Prostate gland (tissue), 2 donors: Measurements from ENCODE around the gene VAC14. TPM values are rescaled to one million over a fixed set of nuclear protein-coding genes. Genes with fewer than 3 reads are reported as not detected.

Experiments
- DNase-seq: peaks from one replicate; pipeline ENCODE4 v3.0.0-alpha.2; 2019; ENCODE audit warnings: low spot score
- H3K27ac ChIP-seq, 2 donors: fragments of 200-600 bp; sonication (generic); 2 replicates each; pipeline ENCODE4 v1.5.1; 2017 to 2019
- H3K27me3 ChIP-seq: fragments of 200-600 bp; sonication (generic); replicated peaks from 2 replicates; pipeline ENCODE4 v1.5.1; 2019; ENCODE audit not compliant: insufficient read depth
- H3K36me3 ChIP-seq, 2 donors: fragments of 200-600 bp; sonication (generic); 1 replicate in 1 of 2; 2 replicates in 1 of 2; pipeline versions ENCODE4 v1.5.1 to v1.8.1; 2017 to 2019
- H3K4me1 ChIP-seq: fragments of 200-600 bp; sonication (generic); replicated peaks from 2 replicates; pipeline ENCODE4 v1.5.1; 2019
- H3K4me3 ChIP-seq, 2 donors: fragments of 200-600 bp; sonication (generic); 2 replicates each; pipeline ENCODE4 v1.5.1; 2017 to 2019
- H3K9me3 ChIP-seq: fragments of 200-600 bp; sonication (generic); 2 replicates; pipeline ENCODE4 v1.5.1; 2017
- POLR2A ChIP-seq: fragments of 450-650 bp; IDR thresholded peaks from one replicate; pipeline ENCODE4 v1.6.1; 2016; ENCODE audit warnings: antibody characterized with exemption, mild to moderate bottlenecking
- POLR2AphosphoS5 ChIP-seq: sonication (generic); formaldehyde crosslinking; IDR thresholded peaks from one replicate; pipeline ENCODE4 v1.6.1; 2017; ENCODE audit warnings: antibody characterized with exemption
- WGBS: methylation state at CpG from one replicate; pipeline ENCODE4 v1.1.5; 2018; 5-methylcytosine and 5-hydroxymethylcytosine counted together
- intact Hi-C: fragments of 100-400 bp; cut with DNase I; formaldehyde crosslinking; loops from one replicate; pipeline ENCODE4 v1.14.2; 2022
- total RNA-seq, 2 donors: library from RNA; depleted of rRNA; stranded (reverse); fragments of >200 nt; gene quantifications; one replicate each; pipeline ENCODE4 v1.1.0, GENCODE V29; 2016
- TF ChIP-seq, protein P1 (sequence below), 4 experiments: fragments of 200-600 bp in 2 of 4; fragments of 450-650 bp in 2 of 4; sonication (generic) in 2 of 4; IDR thresholded peaks; 1 replicate in 3 of 4; 2 replicates in 1 of 4; pipeline ENCODE4 v1.5.1; 2016 to 2019; ENCODE audit warnings: antibody characterized with exemption in 4 of 4, mild to moderate bottlenecking in 2 of 4, moderate library complexity in 2 of 4

VAC14 gene
- total RNA-seq, 2 donors from 2014 or later: 30.3 to 66.8 TPM

GRCh38 chr16:70659546-70659945, 141.4 kb downstream of the VAC14 start:
- intact Hi-C loops: no loop called here
- H3K27ac ChIP-seq: no peak overlapping the region
- no peaks in the 10 kb centered on the region for H3K4me1 ChIP-seq
- H3K4me3 ChIP-seq: no peak overlapping the region
- DNase-seq: no peak
- H3K9me3 ChIP-seq: no peaks in the 10 kb centered on the region
- 81% methylated on average over 12 of the region's 12 CpGs for WGBS
- H3K36me3 ChIP-seq: peaks cover 9 to 13% of the 10 kb centered on the region in 2 donors
- TF ChIP-seq POLR2A (no peak), POLR2AphosphoS5 (no peak)
- TF ChIP-seq, protein P1, sequence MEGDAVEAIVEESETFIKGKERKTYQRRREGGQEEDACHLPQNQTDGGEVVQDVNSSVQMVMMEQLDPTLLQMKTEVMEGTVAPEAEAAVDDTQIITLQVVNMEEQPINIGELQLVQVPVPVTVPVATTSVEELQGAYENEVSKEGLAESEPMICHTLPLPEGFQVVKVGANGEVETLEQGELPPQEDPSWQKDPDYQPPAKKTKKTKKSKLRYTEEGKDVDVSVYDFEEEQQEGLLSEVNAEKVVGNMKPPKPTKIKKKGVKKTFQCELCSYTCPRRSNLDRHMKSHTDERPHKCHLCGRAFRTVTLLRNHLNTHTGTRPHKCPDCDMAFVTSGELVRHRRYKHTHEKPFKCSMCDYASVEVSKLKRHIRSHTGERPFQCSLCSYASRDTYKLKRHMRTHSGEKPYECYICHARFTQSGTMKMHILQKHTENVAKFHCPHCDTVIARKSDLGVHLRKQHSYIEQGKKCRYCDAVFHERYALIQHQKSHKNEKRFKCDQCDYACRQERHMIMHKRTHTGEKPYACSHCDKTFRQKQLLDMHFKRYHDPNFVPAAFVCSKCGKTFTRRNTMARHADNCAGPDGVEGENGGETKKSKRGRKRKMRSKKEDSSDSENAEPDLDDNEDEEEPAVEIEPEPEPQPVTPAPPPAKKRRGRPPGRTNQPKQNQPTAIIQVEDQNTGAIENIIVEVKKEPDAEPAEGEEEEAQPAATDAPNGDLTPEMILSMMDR (IDR thresholded peaks at IDR 0.05): no peak
- no peaks in the 10 kb centered on the region for H3K27me3 ChIP-seq

DNA sequence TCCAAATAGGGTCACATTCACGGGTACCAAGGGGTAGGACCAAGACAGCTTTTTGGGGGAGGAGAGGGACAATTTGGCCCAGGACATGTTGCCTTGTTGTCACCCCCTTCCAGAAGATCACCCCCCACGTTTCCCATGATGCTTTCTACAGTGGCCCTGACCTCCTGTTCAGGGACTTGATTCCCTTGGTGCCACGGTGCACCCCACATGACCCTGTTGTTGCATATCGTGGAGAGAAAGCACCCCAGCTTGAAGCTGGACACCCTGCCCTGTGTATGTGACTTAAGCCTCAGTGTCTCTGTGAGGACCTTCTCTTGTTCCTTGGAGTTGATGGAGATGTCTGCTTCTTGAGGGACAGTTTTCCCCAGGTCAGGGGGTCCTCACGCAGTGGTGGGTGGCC, 142.0 kb downstream of the VAC14 start:
- intact Hi-C loops: no loop called here
- H3K27ac ChIP-seq: no peak overlapping the region
- TF ChIP-seq POLR2A (no peak), POLR2AphosphoS5 (no peak)
- TF ChIP-seq, protein P1 (IDR thresholded peaks at IDR 0.05): no peak
- no peak for DNase-seq
- no peak overlapping the region for H3K4me3 ChIP-seq
- no peaks in the 10 kb centered on the region for H3K9me3 ChIP-seq
- no peaks in the 10 kb centered on the region for H3K4me1 ChIP-seq
- 84% methylated on average over 5 of the region's 5 CpGs for WGBS
- H3K27me3 ChIP-seq: no peaks in the 10 kb centered on the region
- H3K36me3 ChIP-seq: peaks cover 3 to 10% of the 10 kb centered on the region in 2 donors

DNA sequence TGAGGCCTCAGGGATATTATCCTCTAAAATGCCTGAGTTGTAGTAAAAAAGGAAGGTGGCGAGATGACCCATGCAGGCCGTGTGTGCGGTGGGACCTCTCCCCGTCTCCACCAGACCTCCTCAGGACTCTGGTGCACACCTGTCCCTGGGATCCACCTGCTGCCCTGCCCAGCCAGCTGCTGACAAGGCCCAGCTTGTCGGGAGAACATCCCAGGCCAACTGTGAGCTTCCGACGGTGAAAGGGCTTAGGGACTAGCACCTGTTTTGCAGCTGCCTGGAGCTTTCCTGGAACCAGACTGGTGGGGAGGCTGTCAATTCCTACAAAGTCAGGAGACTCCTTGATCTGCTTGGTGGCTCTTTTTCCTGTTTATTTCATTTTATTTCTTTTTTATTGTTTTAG, 143.0 kb downstream of the VAC14 start:
- H3K4me3 ChIP-seq: no peak overlapping the region
- peaks cover 0 to under 1% of the 10 kb centered on the region in 2 donors for H3K36me3 ChIP-seq
- H3K9me3 ChIP-seq: no peaks in the 10 kb centered on the region
- no peaks in the 10 kb centered on the region for H3K27me3 ChIP-seq
- WGBS: 57% methylated on average over 7 of the region's 7 CpGs
- intact Hi-C loops: no loop called here
- no peaks in the 10 kb centered on the region for H3K4me1 ChIP-seq
- no peak for DNase-seq
- no peak overlapping the region for H3K27ac ChIP-seq
- TF ChIP-seq, protein P1 (IDR thresholded peaks at IDR 0.05): no peak
- TF ChIP-seq POLR2A (no peak), POLR2AphosphoS5 (no peak)

- intact Hi-C loops: no loop called here
- no peaks in the 10 kb centered on the region for H3K4me1 ChIP-seq
- no peaks in the 10 kb centered on the region for H3K9me3 ChIP-seq
- no peaks in the 10 kb centered on the region for H3K36me3 ChIP-seq
- no peaks in the 10 kb centered on the region for H3K27me3 ChIP-seq
- 69% methylated on average over 22 of the region's 22 CpGs for WGBS
- H3K4me3 ChIP-seq: no peak overlapping the region
- DNase-seq: no peak
- TF ChIP-seq POLR2A (no peak), POLR2AphosphoS5 (no peak)
- TF ChIP-seq, protein P1 (IDR thresholded peaks at IDR 0.05): no peak
- no peak overlapping the region for H3K27ac ChIP-seq
Measured at GRCh38 chr16:70656712-70657263, 144.2 kb downstream of the VAC14 start.

GRCh38 chr16:70656065-70656711, 144.8 kb downstream of the VAC14 start:
- intact Hi-C loops: no loop called here
- H3K4me3 ChIP-seq: no peak overlapping the region
- WGBS: 91% methylated on average over 8 of the region's 8 CpGs
- H3K4me1 ChIP-seq: no peaks in the 10 kb centered on the region
- TF ChIP-seq POLR2A: no peak
- TF ChIP-seq POLR2AphosphoS5: no peak
- TF ChIP-seq, protein P1 (IDR thresholded peaks at IDR 0.05): no peak
- no peaks in the 10 kb centered on the region for H3K27me3 ChIP-seq
- no peak for DNase-seq
- no peaks in the 10 kb centered on the region for H3K9me3 ChIP-seq
- H3K27ac ChIP-seq: no peak overlapping the region
- H3K36me3 ChIP-seq: no peaks in the 10 kb centered on the region
